Measurements from ENCODE around the gene SLC30A2.

DNA sequence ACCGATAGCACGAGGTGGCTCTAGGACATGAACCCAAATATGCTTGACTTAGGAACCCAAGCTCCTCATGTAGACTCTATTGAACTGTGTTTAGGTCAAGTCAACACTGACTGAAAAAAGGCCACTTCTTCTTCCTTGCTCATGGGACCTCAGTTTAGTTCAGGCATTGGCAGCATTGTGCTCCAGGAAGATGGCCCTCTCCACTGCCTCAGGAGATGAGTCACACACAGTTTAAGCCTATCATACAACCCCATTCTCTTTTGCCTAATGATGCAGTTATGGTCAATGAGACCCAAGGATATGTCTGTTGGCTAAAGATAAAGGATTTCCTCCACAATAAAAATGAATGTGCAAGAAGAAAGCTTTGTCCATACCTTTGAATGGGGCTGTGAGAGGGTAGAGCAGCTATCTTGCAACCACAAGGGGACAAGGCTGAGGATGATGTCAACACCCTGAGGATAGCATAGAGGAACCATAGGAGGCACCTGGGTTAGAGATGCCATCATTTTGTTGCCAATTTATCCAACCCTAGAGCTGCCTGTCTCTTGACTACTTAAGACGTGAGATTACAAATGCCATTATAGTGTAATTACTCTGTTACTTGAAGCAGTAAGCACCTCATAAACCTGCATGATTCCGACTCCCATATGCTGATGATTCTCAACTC is 24.5 kb upstream of the SLC30A2 start:
- TF ChIP-seq, protein P1, sequence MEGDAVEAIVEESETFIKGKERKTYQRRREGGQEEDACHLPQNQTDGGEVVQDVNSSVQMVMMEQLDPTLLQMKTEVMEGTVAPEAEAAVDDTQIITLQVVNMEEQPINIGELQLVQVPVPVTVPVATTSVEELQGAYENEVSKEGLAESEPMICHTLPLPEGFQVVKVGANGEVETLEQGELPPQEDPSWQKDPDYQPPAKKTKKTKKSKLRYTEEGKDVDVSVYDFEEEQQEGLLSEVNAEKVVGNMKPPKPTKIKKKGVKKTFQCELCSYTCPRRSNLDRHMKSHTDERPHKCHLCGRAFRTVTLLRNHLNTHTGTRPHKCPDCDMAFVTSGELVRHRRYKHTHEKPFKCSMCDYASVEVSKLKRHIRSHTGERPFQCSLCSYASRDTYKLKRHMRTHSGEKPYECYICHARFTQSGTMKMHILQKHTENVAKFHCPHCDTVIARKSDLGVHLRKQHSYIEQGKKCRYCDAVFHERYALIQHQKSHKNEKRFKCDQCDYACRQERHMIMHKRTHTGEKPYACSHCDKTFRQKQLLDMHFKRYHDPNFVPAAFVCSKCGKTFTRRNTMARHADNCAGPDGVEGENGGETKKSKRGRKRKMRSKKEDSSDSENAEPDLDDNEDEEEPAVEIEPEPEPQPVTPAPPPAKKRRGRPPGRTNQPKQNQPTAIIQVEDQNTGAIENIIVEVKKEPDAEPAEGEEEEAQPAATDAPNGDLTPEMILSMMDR (CRISPR knock-in tag; IDR thresholded peaks at IDR 0.05): no peak
- no peak for TF ChIP-seq HOXA7 (CRISPR knock-in tag; IDR thresholded peaks at IDR 0.05)
- TF ChIP-seq YY1 (IDR thresholded peaks at IDR 0.05; ENCODE audit: insufficient read depth, insufficient replicate concordance, low read depth, low read length): no peak
- no peak for TF ChIP-seq RFXAP (CRISPR knock-in tag; IDR thresholded peaks at IDR 0.05; ENCODE audit: borderline replicate concordance)
- TF ChIP-seq SP2 (CRISPR knock-in tag; IDR thresholded peaks at IDR 0.05): no peak
- no peak for TF ChIP-seq STAT5B (CRISPR knock-in tag; IDR thresholded peaks at IDR 0.05)
- TF ChIP-seq GABPB1 (CRISPR knock-in tag; IDR thresholded peaks at IDR 0.05): no peak
- TF ChIP-seq ZNF543 (CRISPR knock-in tag; IDR thresholded peaks at IDR 0.05): no peak
- no peak for TF ChIP-seq ZBTB21 (CRISPR knock-in tag; IDR thresholded peaks at IDR 0.05)
- no peak for TF ChIP-seq KLF11 (CRISPR knock-in tag; IDR thresholded peaks at IDR 0.05)
- TF ChIP-seq EZH2 (conservative IDR thresholded peaks at IDR 0.05; ENCODE audit: low read depth, low read length): no peak
